IMR-90 (cell line): ENCODE measurements around the gene SKA2.

ENCODE experiments used
- CEBPB ChIP-seq: IDR thresholded peaks from 2 replicates; pipeline ENCODE4 v1.6.1; 2012; ENCODE audit warnings: low read depth, low read length, improper control_type of control experiment
- CTCF ChIP-seq: conservative IDR thresholded peaks from 2 replicates; pipeline ENCODE4 v1.5.1; 2012; ENCODE audit warnings: mild to moderate bottlenecking, low read depth, low read length, improper control_type of control experiment
- RCOR1 ChIP-seq: IDR thresholded peaks from 2 replicates; pipeline ENCODE4 v1.6.1; 2012; ENCODE audit warnings: mild to moderate bottlenecking, low read length, improper control_type of control experiment; ENCODE audit not compliant: insufficient replicate concordance

GRCh38 chr17:59084154-59084553, 70.8 kb downstream of the SKA2 start:
- no peak for TF ChIP-seq CEBPB
- TF ChIP-seq RCOR1, result no peak
- no peak for TF ChIP-seq CTCF
